HG03060 (cell line): ENCODE results near the gene IHH.

ENCODE experiments used
- ATAC-seq: cut with Tn5 transposase; IDR thresholded peaks from one replicate; pipeline ENCODE4 v1.9.1; 2021; ENCODE audit warnings: low read depth, moderate number of reproducible peaks; ENCODE audit not compliant: unreplicated experiment

IHH gene

GRCh38 chr2:219022616-219023015, 38.1 kb downstream of the IHH start:
- ATAC-seq, result no peak

- ATAC-seq, result no peak
Measured at GRCh38 chr2:219022041-219022440, 38.7 kb downstream of the IHH start.

GRCh38 chr2:219021591-219021990, 39.1 kb downstream of the IHH start:
- ATAC-seq, result no peak

- ATAC-seq, result no peak
Measured at GRCh38 chr2:219020604-219021365, 39.9 kb downstream of the IHH start.

- ATAC-seq, result no peak
Measured at GRCh38 chr2:219019436-219019835, 41.3 kb downstream of the IHH start.

- ATAC-seq, result no peak
Measured at GRCh38 chr2:219018726-219019125, 42.0 kb downstream of the IHH start.

- ATAC-seq, result no peak
Measured at GRCh38 chr2:219018286-219018685, 42.4 kb downstream of the IHH start.

- no peak for ATAC-seq
Measured at GRCh38 chr2:219017201-219017931, 43.4 kb downstream of the IHH start.

- no peak for ATAC-seq
Measured at GRCh38 chr2:219016721-219017120, 44.0 kb downstream of the IHH start.

- ATAC-seq, result no peak
Measured at GRCh38 chr2:219010873-219011272, 49.8 kb downstream of the IHH start.

GRCh38 chr2:219010162-219010756, 50.5 kb downstream of the IHH start:
- ATAC-seq, result no peak

- no peak for ATAC-seq
Measured at GRCh38 chr2:219009294-219009693, 51.4 kb downstream of the IHH start.
